Measurements from ENCODE around the gene TAOK3. TPM values are rescaled to one million over a fixed set of nuclear protein-coding genes. Genes with fewer than 3 reads are reported as not detected.
A peak's percentile ranks its signal among the peaks of the same experiment; 100 is the strongest.
"Not testable (repeated sequence)": the region's sequence is repeated elsewhere in the genome, so short reads cannot be mapped to it uniquely, and the experiment has no call there.

The TAOK3 gene
- total RNA-seq, 1 experiment from 2014 or later = 10.6 TPM

GRCh38 chr12:118302053-118302452 is 70.7 kb downstream of the TAOK3 start:
- DNase-seq (ENCODE audit: low read depth) = peak; percentile 71

GRCh38 chr12:118299791-118300460 is 72.8 kb downstream of the TAOK3 start:
- no peak for DNase-seq (ENCODE audit: low read depth)

- DNase-seq (ENCODE audit: low read depth) = no peak
These were observed 75.4 kb downstream of the TAOK3 start for GRCh38 chr12:118297284-118297683.

GRCh38 chr12:118292836-118293235 is 79.9 kb downstream of the TAOK3 start:
- DNase-seq (ENCODE audit: low read depth) = no peak

GRCh38 chr12:118290130-118290529 is 82.6 kb downstream of the TAOK3 start:
- DNase-seq (ENCODE audit: low read depth) = no peak

- no peak for DNase-seq (ENCODE audit: low read depth)
These were observed 84.5 kb downstream of the TAOK3 start for GRCh38 chr12:118288174-118288573.

- DNase-seq (ENCODE audit: low read depth) = no peak
These were observed 85.0 kb downstream of the TAOK3 start for GRCh38 chr12:118287728-118288127.

GRCh38 chr12:118282767-118283166 is 89.9 kb downstream of the TAOK3 start:
- DNase-seq (ENCODE audit: low read depth) = no peak

GRCh38 chr12:118278288-118278687 is 94.4 kb downstream of the TAOK3 start:
- DNase-seq (ENCODE audit: low read depth) = not testable (repeated sequence)

- DNase-seq (ENCODE audit: low read depth) = no peak
These were observed 98.6 kb downstream of the TAOK3 start for GRCh38 chr12:118274066-118274465.

GRCh38 chr12:118271770-118272417 is 100.8 kb downstream of the TAOK3 start:
- no peak for DNase-seq (ENCODE audit: low read depth)

GRCh38 chr12:118271183-118271582 is 101.5 kb downstream of the TAOK3 start:
- no peak for DNase-seq (ENCODE audit: low read depth)

GRCh38 chr12:118269806-118270205 is 102.9 kb downstream of the TAOK3 start:
- DNase-seq (ENCODE audit: low read depth) = no peak

- peak; percentile 21 for DNase-seq (ENCODE audit: low read depth)
These were observed 113.6 kb downstream of the TAOK3 start for GRCh38 chr12:118259079-118259478.

GRCh38 chr12:118256352-118256751 is 116.4 kb downstream of the TAOK3 start:
- DNase-seq (ENCODE audit: low read depth) = no peak

- DNase-seq (ENCODE audit: low read depth) = no peak
These were observed 123.2 kb downstream of the TAOK3 start for GRCh38 chr12:118249547-118249946.

- DNase-seq (ENCODE audit: low read depth) = not testable (repeated sequence)
These were observed 126.8 kb downstream of the TAOK3 start for GRCh38 chr12:118245886-118246285.

GRCh38 chr12:118238888-118239287 is 133.8 kb downstream of the TAOK3 start:
- no peak for DNase-seq (ENCODE audit: low read depth)

GRCh38 chr12:118237908-118238307 is 134.8 kb downstream of the TAOK3 start:
- peak; percentile 70 for DNase-seq (ENCODE audit: low read depth)

GRCh38 chr12:118237052-118237665 is 135.5 kb downstream of the TAOK3 start:
- DNase-seq (ENCODE audit: low read depth) = no peak

- DNase-seq (ENCODE audit: low read depth) = no peak
These were observed 152.0 kb downstream of the TAOK3 start for GRCh38 chr12:118220702-118221101.

GRCh38 chr12:118219772-118220171 is 152.9 kb downstream of the TAOK3 start:
- no peak for DNase-seq (ENCODE audit: low read depth)

- DNase-seq (ENCODE audit: low read depth) = no peak
These were observed 153.6 kb downstream of the TAOK3 start for GRCh38 chr12:118219106-118219505.

Measured in HT1080 (cell line).